Chondrocyte (in vitro differentiated cells): Measurements from ENCODE around the gene TAS2R41. TPM values are rescaled to one million over a fixed set of nuclear protein-coding genes. Genes with fewer than 3 reads are reported as not detected.

Experiments used
- DNase-seq: peaks from one replicate; pipeline ENCODE4 v3.0.0; 2021; ENCODE audit warnings: mixed read lengths, low spot score
- H3K27ac Mint-ChIP-seq: one replicate; pipeline ENCODE4 v1.8.0; 2021; ENCODE audit warnings: mild to moderate bottlenecking, moderate library complexity, mixed read lengths; ENCODE audit not compliant: unreplicated experiment
- H3K27me3 Mint-ChIP-seq: 2 replicates; pipeline ENCODE4 v1.8.0; 2021; ENCODE audit warnings: low read depth, mixed read lengths
- H3K36me3 Mint-ChIP-seq: 2 replicates; pipeline ENCODE4 v1.8.0; 2021; ENCODE audit warnings: low read depth, mixed read lengths
- H3K4me1 Mint-ChIP-seq: 2 replicates; pipeline ENCODE4 v1.8.0; 2021; ENCODE audit warnings: low read depth, mild to moderate bottlenecking, mixed read lengths
- H3K4me3 Mint-ChIP-seq: one replicate; pipeline ENCODE4 v1.8.0; 2021; ENCODE audit warnings: mild to moderate bottlenecking, moderate library complexity, mixed read lengths; ENCODE audit not compliant: unreplicated experiment
- H3K9me3 Mint-ChIP-seq: 2 replicates; pipeline ENCODE4 v1.8.0; 2021; ENCODE audit warnings: low read depth, mixed read lengths
- total RNA-seq: library from RNA; stranded (reverse); gene quantifications from 3 replicates; pipeline ENCODE4 v1.2.1, GENCODE V29; 2021
- TF ChIP-seq, protein P1 (sequence below): fragments of 200-600 bp; sonication (generic); IDR thresholded peaks from 2 replicates; pipeline ENCODE4 v1.5.0; 2021; ENCODE audit warnings: antibody characterized with exemption, mild to moderate bottlenecking, moderate library complexity

The TAS2R41 gene
- total RNA-seq, 1 donor from 2014 or later, result not detected

- Mint-ChIP-seq H3K4me1 (peaks cover 6% of the 10 kb centered on the region), H3K36me3 (no peaks in the 10 kb centered on the region), H3K9me3 (no peaks in the 10 kb centered on the region), H3K27ac (no peak overlapping the region), H3K4me3 (no peak overlapping the region), H3K27me3 (peaks cover 2% of the 10 kb centered on the region)
- TF ChIP-seq, protein P1, sequence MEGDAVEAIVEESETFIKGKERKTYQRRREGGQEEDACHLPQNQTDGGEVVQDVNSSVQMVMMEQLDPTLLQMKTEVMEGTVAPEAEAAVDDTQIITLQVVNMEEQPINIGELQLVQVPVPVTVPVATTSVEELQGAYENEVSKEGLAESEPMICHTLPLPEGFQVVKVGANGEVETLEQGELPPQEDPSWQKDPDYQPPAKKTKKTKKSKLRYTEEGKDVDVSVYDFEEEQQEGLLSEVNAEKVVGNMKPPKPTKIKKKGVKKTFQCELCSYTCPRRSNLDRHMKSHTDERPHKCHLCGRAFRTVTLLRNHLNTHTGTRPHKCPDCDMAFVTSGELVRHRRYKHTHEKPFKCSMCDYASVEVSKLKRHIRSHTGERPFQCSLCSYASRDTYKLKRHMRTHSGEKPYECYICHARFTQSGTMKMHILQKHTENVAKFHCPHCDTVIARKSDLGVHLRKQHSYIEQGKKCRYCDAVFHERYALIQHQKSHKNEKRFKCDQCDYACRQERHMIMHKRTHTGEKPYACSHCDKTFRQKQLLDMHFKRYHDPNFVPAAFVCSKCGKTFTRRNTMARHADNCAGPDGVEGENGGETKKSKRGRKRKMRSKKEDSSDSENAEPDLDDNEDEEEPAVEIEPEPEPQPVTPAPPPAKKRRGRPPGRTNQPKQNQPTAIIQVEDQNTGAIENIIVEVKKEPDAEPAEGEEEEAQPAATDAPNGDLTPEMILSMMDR, result no peak
- no peak for DNase-seq
These were observed 16.1 kb downstream of the TAS2R41 start for GRCh38 chr7:143493751-143494150.

DNA sequence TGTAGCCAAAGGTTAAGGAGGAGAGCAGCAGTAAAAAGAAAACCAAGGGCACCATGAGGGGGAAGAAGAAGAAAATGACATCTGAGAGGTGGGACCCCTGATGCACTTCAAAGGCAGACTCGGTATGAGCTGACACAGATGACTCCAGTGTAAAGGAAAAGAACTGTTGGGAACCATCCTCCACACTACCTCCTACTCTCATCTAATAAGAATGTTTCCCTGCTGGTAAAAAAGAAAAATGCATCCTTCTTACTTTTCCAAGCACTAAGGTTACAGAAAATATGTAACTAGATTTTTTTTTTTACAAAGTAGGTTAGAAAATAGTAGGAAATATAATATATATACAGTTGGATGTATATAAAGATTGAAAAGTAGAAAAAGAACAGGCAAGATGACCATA is 16.9 kb downstream of the TAS2R41 start:
- DNase-seq, result no peak
- H3K4me1 Mint-ChIP-seq, result peaks cover 11% of the 10 kb centered on the region
- TF ChIP-seq, protein P1, result peak; percentile 63
- H3K9me3 Mint-ChIP-seq, result no peaks in the 10 kb centered on the region
- no peak overlapping the region for H3K27ac Mint-ChIP-seq
- no peaks in the 10 kb centered on the region for H3K27me3 Mint-ChIP-seq
- H3K36me3 Mint-ChIP-seq, result no peaks in the 10 kb centered on the region
- no peak overlapping the region for H3K4me3 Mint-ChIP-seq

- no peak for DNase-seq
- no peak overlapping the region for H3K4me3 Mint-ChIP-seq
- H3K27me3 Mint-ChIP-seq, result no peaks in the 10 kb centered on the region
- H3K27ac Mint-ChIP-seq, result no peak overlapping the region
- H3K36me3 Mint-ChIP-seq, result no peaks in the 10 kb centered on the region
- peaks cover 14% of the 10 kb centered on the region for H3K4me1 Mint-ChIP-seq
- TF ChIP-seq, protein P1, result no peak
- no peaks in the 10 kb centered on the region for H3K9me3 Mint-ChIP-seq
These were observed 18.2 kb downstream of the TAS2R41 start for GRCh38 chr7:143495851-143496250.

GRCh38 chr7:143496263-143496662 is 18.6 kb downstream of the TAS2R41 start:
- H3K27ac Mint-ChIP-seq, result no peak overlapping the region

DNA sequence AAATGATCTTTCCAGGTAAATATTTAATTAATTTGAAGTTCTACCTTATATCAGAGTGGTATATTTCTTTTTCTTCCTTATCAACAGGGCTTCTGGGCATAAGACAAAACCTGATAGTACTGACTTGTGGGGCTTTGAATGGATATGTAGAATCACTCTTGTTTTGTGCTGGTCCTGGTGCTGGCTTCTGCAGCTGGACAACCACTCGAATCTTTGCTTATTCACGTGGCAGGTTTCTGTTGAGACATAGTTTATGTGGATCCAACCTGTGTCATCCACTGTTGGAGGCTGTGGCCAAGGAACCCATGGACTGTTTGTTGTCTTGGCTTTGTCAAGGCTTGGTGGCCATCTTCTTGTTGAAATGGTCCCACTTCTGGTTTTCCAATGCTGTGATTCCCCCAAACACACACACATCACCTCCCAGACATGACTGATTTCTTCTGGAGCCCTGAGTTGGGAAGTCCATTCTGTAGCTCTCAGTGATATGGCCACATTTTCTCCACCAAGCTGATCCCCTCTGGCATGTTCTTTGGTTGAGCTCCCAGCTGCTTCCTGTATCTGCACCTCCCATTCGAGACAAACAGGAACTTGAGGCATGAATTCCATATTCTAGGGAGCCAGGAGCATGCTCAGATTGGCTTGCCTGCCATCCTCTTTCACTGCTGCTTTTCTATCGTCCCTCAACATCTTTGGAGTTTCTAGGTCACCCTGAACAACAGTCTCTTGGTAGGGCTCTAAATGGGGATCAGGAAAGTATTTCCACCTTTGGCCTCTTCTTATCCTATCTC is 19.5 kb downstream of the TAS2R41 start:
- peaks cover 14% of the 10 kb centered on the region for H3K4me1 Mint-ChIP-seq
- DNase-seq, result no peak
- no peaks in the 10 kb centered on the region for H3K9me3 Mint-ChIP-seq
- no peaks in the 10 kb centered on the region for H3K36me3 Mint-ChIP-seq
- TF ChIP-seq, protein P1, result no peak
- H3K27me3 Mint-ChIP-seq, result no peaks in the 10 kb centered on the region
- H3K4me3 Mint-ChIP-seq, result no peak overlapping the region
- no peak overlapping the region for H3K27ac Mint-ChIP-seq

More at GRCh38 chr7:143496263-143496662, 18.6 kb downstream of the TAS2R41 start:
- no peaks in the 10 kb centered on the region for H3K36me3 Mint-ChIP-seq
- H3K4me3 Mint-ChIP-seq, result no peak overlapping the region
- peaks cover 14% of the 10 kb centered on the region for H3K4me1 Mint-ChIP-seq
- no peaks in the 10 kb centered on the region for H3K9me3 Mint-ChIP-seq
- DNase-seq, result no peak
- H3K27me3 Mint-ChIP-seq, result no peaks in the 10 kb centered on the region
- TF ChIP-seq, protein P1, result no peak
